PFSK-1 (cell line): ENCODE data around the gene ARHGEF33.

Source experiments
- FOXP2 ChIP-seq: optimal IDR thresholded peaks from 2 replicates; pipeline ENCODE3; 2011; ENCODE audit warnings: borderline replicate concordance, control low read depth, inconsistent platforms; ENCODE audit not compliant: insufficient read depth; ENCODE audit errors: extremely low read length, extremely low read depth
- POLR2AphosphoS5 ChIP-seq: IDR thresholded peaks from 2 replicates; pipeline ENCODE4 v1.6.1; 2012; ENCODE audit warnings: low read depth, mild to moderate bottlenecking, control low read depth, low read length, moderate library complexity
- REST ChIP-seq, 2 experiments: IDR thresholded peaks; 2 replicates each; pipeline versions ENCODE4 v1.6.1 to v1.8.0; 2011 to 2012; ENCODE audit warnings: low read depth in 2 of 2, low read length in 2 of 2, control low read depth in 1 of 2, inconsistent platforms in 1 of 2, mild to moderate bottlenecking in 1 of 2, moderate library complexity in 1 of 2; ENCODE audit not compliant: insufficient read depth in 1 of 2
- SIN3A ChIP-seq: IDR thresholded peaks from 2 replicates; pipeline ENCODE4 v1.6.1; 2012; ENCODE audit warnings: mild to moderate bottlenecking, low read length, moderate library complexity, borderline replicate concordance; ENCODE audit not compliant: insufficient read depth
- TAF1 ChIP-seq: IDR thresholded peaks from 2 replicates; pipeline ENCODE4 v1.6.1; 2012; ENCODE audit warnings: low read length, control low read depth, borderline replicate concordance; ENCODE audit not compliant: insufficient read depth

Gene ARHGEF33

DNA sequence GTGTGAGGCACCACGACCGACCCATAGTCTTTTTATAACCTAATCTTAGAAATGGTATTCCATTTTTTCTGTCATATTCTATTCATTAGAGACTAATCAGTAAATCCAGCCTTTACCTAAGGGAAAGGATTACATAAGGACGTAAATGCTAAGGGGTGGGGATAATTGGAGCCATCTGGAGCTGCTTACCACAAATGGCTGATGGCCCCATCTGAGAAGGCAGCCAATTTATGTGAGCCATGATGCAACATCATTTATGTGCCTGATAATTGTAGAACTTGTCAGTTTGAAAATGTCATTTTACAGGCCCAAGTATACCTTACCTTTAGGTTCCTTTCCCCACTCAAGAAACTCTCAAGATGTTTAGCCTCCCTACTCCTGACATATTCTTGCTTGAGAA lies 44.0 kb downstream of the ARHGEF33 start:
- TF ChIP-seq POLR2AphosphoS5 (no peak), REST (IDR thresholded peaks at IDR 0.05; ENCODE audit: insufficient read depth in 1 of 2, low read depth in 2 of 2, low read length in 2 of 2) (no peak), FOXP2 (no peak)

GRCh38 chr2:38934742-38935141 lies 45.1 kb downstream of the ARHGEF33 start:
- TF ChIP-seq FOXP2: no peak
- no peak for TF ChIP-seq REST (IDR thresholded peaks at IDR 0.05; ENCODE audit: insufficient read depth in 1 of 2, low read depth in 2 of 2, low read length in 2 of 2)
- TF ChIP-seq POLR2AphosphoS5: no peak
- no peak for TF ChIP-seq TAF1
- no peak for TF ChIP-seq SIN3A

- TF ChIP-seq POLR2AphosphoS5: no peak
These were observed 46.0 kb downstream of the ARHGEF33 start for GRCh38 chr2:38935568-38936172.

GRCh38 chr2:38937548-38937947 lies 47.9 kb downstream of the ARHGEF33 start:
- TF ChIP-seq FOXP2 (no peak), TAF1 (no peak), REST (IDR thresholded peaks at IDR 0.05; ENCODE audit: insufficient read depth in 1 of 2, low read depth in 2 of 2, low read length in 2 of 2) (no peak), POLR2AphosphoS5 (no peak), SIN3A (no peak)

GRCh38 chr2:38940746-38941145 lies 51.1 kb downstream of the ARHGEF33 start:
- TF ChIP-seq REST (IDR thresholded peaks at IDR 0.05; ENCODE audit: insufficient read depth in 1 of 2, low read depth in 2 of 2, low read length in 2 of 2): no peak
- no peak for TF ChIP-seq POLR2AphosphoS5
- TF ChIP-seq FOXP2: no peak
- no peak for TF ChIP-seq TAF1
- no peak for TF ChIP-seq SIN3A

DNA sequence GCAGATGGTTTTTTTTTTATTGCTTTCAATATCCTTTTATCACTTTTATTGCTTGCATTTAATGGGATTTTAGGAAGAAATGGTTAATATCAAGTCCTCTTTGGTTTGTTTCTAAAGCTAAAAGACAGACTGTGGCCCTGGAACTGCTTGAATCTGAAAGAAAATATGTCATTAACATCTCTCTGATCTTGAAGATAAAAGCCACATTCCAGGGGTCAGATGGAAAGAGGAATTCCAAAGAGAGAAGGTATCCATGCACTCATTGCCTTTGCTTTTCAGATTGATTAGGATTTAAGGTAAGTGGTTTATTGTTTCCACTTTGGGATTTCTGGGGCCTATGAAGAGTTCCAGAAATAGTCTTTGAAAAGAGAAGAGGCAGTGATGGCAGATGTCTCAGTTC lies 54.1 kb downstream of the ARHGEF33 start:
- TF ChIP-seq FOXP2: no peak
- TF ChIP-seq TAF1: no peak
- no peak for TF ChIP-seq POLR2AphosphoS5
- no peak for TF ChIP-seq REST (IDR thresholded peaks at IDR 0.05; ENCODE audit: insufficient read depth in 1 of 2, low read depth in 2 of 2, low read length in 2 of 2)
- TF ChIP-seq SIN3A: no peak
